ENCODE measurements around the gene RERE.

The RERE gene

GRCh38 chr1:8472668-8473067 lies 344.8 kb downstream of the RERE start (continued):
- TF ChIP-seq PRDM6 (tag by site-specific recombination; IDR thresholded peaks at IDR 0.05) = peak; percentile 47
- no peak for TF ChIP-seq ZSCAN23 (tag by site-specific recombination; IDR thresholded peaks at IDR 0.05)
- peak; percentile 83 for TF ChIP-seq WT1 (tag by site-specific recombination; IDR thresholded peaks at IDR 0.05)
- TF ChIP-seq PRDM10 (tag by site-specific recombination; IDR thresholded peaks at IDR 0.05) = no peak

GRCh38 chr1:8471451-8471850 lies 346.0 kb downstream of the RERE start:
- H3K9me3 ChIP-seq (ENCODE audit: control insufficient read depth, insufficient read depth, low read depth, low read length) = no peaks in the 10 kb centered on the region
- POLR2A ChIA-PET = interaction anchor here (0.6 to 0.7 kb wide), 2 partner anchors 53 to 259 kb away, joined by 3 read pairs; no protein-coding TSS in a partner anchor
- no peak overlapping the region for H3K4me3 ChIP-seq (ENCODE audit: low read depth, low read length)
- no peaks in the 10 kb centered on the region for H3K36me3 ChIP-seq (ENCODE audit: control insufficient read depth in 2 of 2, insufficient read depth in 1 of 2, low read length in 2 of 2)
- CTCF ChIA-PET = interaction anchor here (0.7 kb wide), 1 partner anchor 187 kb away, joined by 3 read pairs; no protein-coding TSS in a partner anchor
- TF ChIP-seq ZNF692 (tag by site-specific recombination; IDR thresholded peaks at IDR 0.05) (no peak), ZNF571 (tag by site-specific recombination; IDR thresholded peaks at IDR 0.05) (no peak), ZNF658 (tag by site-specific recombination; IDR thresholded peaks at IDR 0.05) (no peak), ZNF155 (tag by site-specific recombination; IDR thresholded peaks at IDR 0.05) (no peak), ZNF239 (tag by site-specific recombination; IDR thresholded peaks at IDR 0.05) (no peak), ZBTB7A (tag by site-specific recombination; IDR thresholded peaks at IDR 0.05; ENCODE audit: low read depth) (no peak), MYNN (tag by site-specific recombination; IDR thresholded peaks at IDR 0.05; ENCODE audit: borderline replicate concordance) (no peak), ZNF335 (tag by site-specific recombination; conservative IDR thresholded peaks at IDR 0.05) (no peak), SCRT2 (tag by site-specific recombination; IDR thresholded peaks at IDR 0.05) (no peak)
- H3K27ac ChIP-seq (ENCODE audit: extremely low read depth, low read depth, low read length) = no peak overlapping the region
- peaks cover 23% of the 10 kb centered on the region for H3K4me1 ChIP-seq (ENCODE audit: control insufficient read depth, insufficient read depth, low read length)

- POLR2A ChIA-PET = interaction anchor here (0.6 kb wide), 1 partner anchor 15 kb away, joined by 3 read pairs; no protein-coding TSS in a partner anchor
- Histone ChIP-seq H3K4me1 (ENCODE audit: control insufficient read depth, insufficient read depth, low read length) (peaks cover 21% of the 10 kb centered on the region), H3K27ac (ENCODE audit: extremely low read depth, low read depth, low read length) (no peak overlapping the region), H3K4me3 (ENCODE audit: low read depth, low read length) (no peak overlapping the region), H3K9me3 (ENCODE audit: control insufficient read depth, insufficient read depth, low read depth, low read length) (no peaks in the 10 kb centered on the region), H3K36me3 (ENCODE audit: control insufficient read depth in 2 of 2, insufficient read depth in 1 of 2, low read length in 2 of 2) (peaks cover 0 to 6% of the 10 kb centered on the region in 2 experiments; a peak in 1 of 3 replicates)
- CTCF ChIA-PET = interaction anchor here (0.6 to 1.1 kb wide), 4 partner anchors 9 to 93 kb away, joined by 3 read pairs; no protein-coding TSS in a partner anchor
- no peak for TF ChIP-seq ZNF610 (tag by site-specific recombination; IDR thresholded peaks at IDR 0.05; ENCODE audit: borderline replicate concordance)
- no peak for TF ChIP-seq ZNF76 (tag by site-specific recombination; IDR thresholded peaks at IDR 0.05; ENCODE audit: borderline replicate concordance, low read depth)
- TF ChIP-seq ZNF560 (tag by site-specific recombination; IDR thresholded peaks at IDR 0.05; ENCODE audit: borderline replicate concordance) = no peak
- TF ChIP-seq ZBTB11 (tag by site-specific recombination; conservative IDR thresholded peaks at IDR 0.05; ENCODE audit: low read depth) = no peak
- TF ChIP-seq ATF2 (tag by site-specific recombination; IDR thresholded peaks at IDR 0.05; ENCODE audit: low read depth) = no peak
- TF ChIP-seq ZNF449 (tag by site-specific recombination; IDR thresholded peaks at IDR 0.05) = no peak
- TF ChIP-seq ZNF37A (tag by site-specific recombination; IDR thresholded peaks at IDR 0.05) = no peak
Observed at GRCh38 chr1:8468751-8469150, 348.7 kb downstream of the RERE start.

Measured in HEK293 (cell line).